DMS53 (cell line): ENCODE data around the gene VILL.
"Not testable (repeated sequence)": the region's sequence is repeated elsewhere in the genome, so short reads cannot be mapped to it uniquely, and the experiment has no call there.

Experiments used
- DNase-seq: peaks from one replicate; lab custom pipeline; 2025; lab: John Stamatoyannopoulos, UW

Gene VILL

GRCh38 chr3:38017445-38018295 lies 27.1 kb downstream of the VILL start:
- no peak for DNase-seq

- no peak for DNase-seq
Observed at GRCh38 chr3:38018296-38019266, 28.0 kb downstream of the VILL start.

- peak; percentile 9 for DNase-seq
Observed at GRCh38 chr3:38019658-38020341, 29.2 kb downstream of the VILL start.

GRCh38 chr3:38020342-38020726 lies 29.7 kb downstream of the VILL start:
- DNase-seq: no peak

GRCh38 chr3:38021196-38021595 lies 30.6 kb downstream of the VILL start:
- no peak for DNase-seq

GRCh38 chr3:38022301-38022700 lies 31.7 kb downstream of the VILL start:
- DNase-seq: no peak

- no peak for DNase-seq
Observed at GRCh38 chr3:38022896-38023709, 32.5 kb downstream of the VILL start.

- no peak for DNase-seq
Observed at GRCh38 chr3:38026856-38027255, 36.3 kb downstream of the VILL start.

GRCh38 chr3:38027466-38028465 lies 37.2 kb downstream of the VILL start:
- no peak for DNase-seq

GRCh38 chr3:38028621-38029361 lies 38.2 kb downstream of the VILL start:
- DNase-seq: no peak

- peak; percentile 15 for DNase-seq
Observed at GRCh38 chr3:38029400-38030125, 39.0 kb downstream of the VILL start, which contains the start of gene PLCD1. PLCD1 (minus strand) TSS chr3:38029642; CDS start chr3:38029539, 103 bp downstream.

- DNase-seq: no peak
Observed at GRCh38 chr3:38030126-38031021, 39.8 kb downstream of the VILL start.

GRCh38 chr3:38031022-38031994 lies 40.7 kb downstream of the VILL start:
- DNase-seq: peak; percentile 1

- DNase-seq: no peak
Observed at GRCh38 chr3:38032328-38032865, 41.8 kb downstream of the VILL start.

GRCh38 chr3:38033586-38033985 lies 43.0 kb downstream of the VILL start:
- not testable (repeated sequence) for DNase-seq

- DNase-seq: not testable (repeated sequence)
Observed at GRCh38 chr3:38034335-38034734, 43.7 kb downstream of the VILL start.
